A673 (cell line): Measurements from ENCODE around the gene DNAJB13. TPM values are rescaled to one million over a fixed set of nuclear protein-coding genes. Genes with fewer than 3 reads are reported as not detected.

Experiments
- BruUV-seq: library from RNA; stranded (reverse); fragments of 400-500 nt; replicated peaks from 2 replicates; lab custom pipeline; 2021; lab: Mats Ljungman, UMichigan
- CTCF ChIA-PET: fragments of 300-600 bp; sonication (Branson Sonifier 250); formaldehyde crosslinking; loops from one replicate; lab custom pipeline; 2022; ENCODE audit warnings: antibody characterized with exemption; lab: Charles Lee
- POLR2A ChIA-PET: fragments of 300-600 bp; sonication (Branson Sonifier 250); formaldehyde crosslinking; loops from one replicate; lab custom pipeline; 2022; ENCODE audit warnings: antibody characterized with exemption; ENCODE audit not compliant: low non-redundant PET; lab: Charles Lee
- DNase-seq: peaks from one replicate; pipeline ENCODE4 v3.0.0-alpha.2; 2015; ENCODE audit warnings: low spot score
- H3K27ac ChIP-seq: fragments of 200-600 bp; sonication (generic); 2 replicates; pipeline ENCODE4 v1.5.1; 2016; ENCODE audit warnings: mixed run types, low read depth, mild to moderate bottlenecking, mixed read lengths, antibody characterized with exemption, low read length; ENCODE audit not compliant: poor library complexity, severe bottlenecking
- H3K27me3 ChIP-seq: fragments of 200-600 bp; sonication (generic); replicated peaks from 2 replicates; pipeline ENCODE4 v1.6.1; 2017; ENCODE audit warnings: mixed run types, low read depth, mild to moderate bottlenecking, mixed read lengths, antibody characterized with exemption, low read length; ENCODE audit not compliant: insufficient read depth, poor library complexity
- H3K36me3 ChIP-seq: fragments of 200-600 bp; sonication (generic); 2 replicates; pipeline ENCODE4 v1.6.1; 2016; ENCODE audit warnings: mixed run types, mild to moderate bottlenecking, mixed read lengths, antibody characterized with exemption, low read length; ENCODE audit not compliant: insufficient read depth, poor library complexity, severe bottlenecking
- H3K4me1 ChIP-seq: fragments of 200-600 bp; sonication (generic); 2 replicates; pipeline ENCODE4 v1.6.1; 2017; ENCODE audit warnings: mixed run types, mild to moderate bottlenecking, mixed read lengths, antibody characterized with exemption, low read length; ENCODE audit not compliant: insufficient read depth, poor library complexity, severe bottlenecking
- H3K4me3 ChIP-seq: fragments of 200-600 bp; sonication (generic); 2 replicates; pipeline ENCODE4 v1.5.1; 2016; ENCODE audit warnings: low read depth, mixed run types, mild to moderate bottlenecking, mixed read lengths, low read length; ENCODE audit not compliant: poor library complexity, severe bottlenecking
- H3K9me3 ChIP-seq: fragments of 200-600 bp; sonication (generic); 2 replicates; pipeline ENCODE4 v1.6.1; 2016; ENCODE audit warnings: mixed run types, low read depth, mild to moderate bottlenecking, mixed read lengths, antibody characterized with exemption, low read length; ENCODE audit not compliant: poor library complexity, severe bottlenecking
- CTCF ChIP-seq: fragments of 300-800, 200-600 bp; sonication (generic); conservative IDR thresholded peaks from 2 replicates; pipeline ENCODE4 v1.5.1; 2017; ENCODE audit warnings: low read depth, mild to moderate bottlenecking, antibody characterized with exemption, low read length, moderate library complexity, mixed read lengths
- EZH2 ChIP-seq: fragments of 200-600 bp; sonication (generic); IDR thresholded peaks from 2 replicates; pipeline ENCODE4 v1.6.1; 2017; ENCODE audit warnings: borderline replicate concordance, low read depth, mild to moderate bottlenecking, mixed read lengths, antibody characterized with exemption, low read length; ENCODE audit not compliant: poor library complexity, severe bottlenecking
- intact Hi-C: fragments of 100-400 bp; cut with micrococcal nuclease; formaldehyde crosslinking; loops from one replicate; pipeline ENCODE4 v1.10.0; 2022; ENCODE audit not compliant: unreplicated experiment
- total RNA-seq: library from RNA; stranded (reverse); gene quantifications from 2 replicates; pipeline ENCODE4 v1.2.3, GENCODE V29; 2021

DNAJB13 gene
- total RNA-seq, 1 experiment from 2014 or later, result 0.41 TPM

GRCh38 chr11:74018331-74019005 lies 67.6 kb downstream of the DNAJB13 start:
- POLR2A ChIA-PET, result no interaction called here
- no peak for DNase-seq
- BruUV-seq, result no TSS peak
- Histone ChIP-seq H3K4me1 (no peaks in the 10 kb centered on the region), H3K27ac (no peak overlapping the region), H3K4me3 (no peak overlapping the region), H3K36me3 (no peaks in the 10 kb centered on the region), H3K9me3 (no peaks in the 10 kb centered on the region), H3K27me3 (no peaks in the 10 kb centered on the region)
- intact Hi-C loops, result no loop called here
- CTCF ChIA-PET, result no interaction called here
- TF ChIP-seq CTCF (no peak), EZH2 (no peak)

- TF ChIP-seq CTCF, result no peak
- TF ChIP-seq EZH2, result no peak
- Histone ChIP-seq H3K4me3 (no peak overlapping the region), H3K4me1 (no peaks in the 10 kb centered on the region), H3K9me3 (no peaks in the 10 kb centered on the region), H3K27me3 (no peaks in the 10 kb centered on the region), H3K27ac (no peak overlapping the region), H3K36me3 (no peaks in the 10 kb centered on the region)
- CTCF ChIA-PET, result no interaction called here
- intact Hi-C loops, result no loop called here
- no TSS peak for BruUV-seq
- no peak for DNase-seq
- POLR2A ChIA-PET, result no interaction called here
These were observed 68.4 kb downstream of the DNAJB13 start for GRCh38 chr11:74019104-74019738.

- Histone ChIP-seq H3K27ac (no peak overlapping the region), H3K4me1 (no peaks in the 10 kb centered on the region), H3K4me3 (no peak overlapping the region), H3K27me3 (no peaks in the 10 kb centered on the region), H3K9me3 (no peaks in the 10 kb centered on the region), H3K36me3 (no peaks in the 10 kb centered on the region)
- DNase-seq, result no peak
- BruUV-seq, result no TSS peak
- CTCF ChIA-PET, result no interaction called here
- no peak for TF ChIP-seq EZH2
- no peak for TF ChIP-seq CTCF
- POLR2A ChIA-PET, result no interaction called here
- intact Hi-C loops, result no loop called here
These were observed 69.0 kb downstream of the DNAJB13 start for GRCh38 chr11:74019860-74020259.

Other genes with a start within 250 kb of the DNAJB13 start
- gene RAB6A, start 190.0 kb upstream of the DNAJB13 start, total RNA-seq, result 104 and 105 TPM in 2 replicates
- gene MRPL48, start 163.2 kb upstream of the DNAJB13 start, total RNA-seq, result 87.4 and 92.6 TPM in 2 replicates
- 112 and 113 TPM in 2 replicates for gene COA4, start 74.2 kb upstream of the DNAJB13 start, total RNA-seq
- gene PAAF1, start 74.0 kb upstream of the DNAJB13 start, total RNA-seq, result 20.3 and 25.0 TPM in 2 replicates
- 88.5 and 106 TPM in 2 replicates for gene UCP2, start 31.8 kb downstream of the DNAJB13 start, total RNA-seq
- gene UCP3, start 58.1 kb downstream of the DNAJB13 start, total RNA-seq, result 2.3 and 3.6 TPM in 2 replicates
- gene C2CD3, start 220.0 kb downstream of the DNAJB13 start, total RNA-seq, result 39.6 and 49.1 TPM in 2 replicates
- 90.9 and 98.3 TPM in 2 replicates for gene PPME1, start 220.3 kb downstream of the DNAJB13 start, total RNA-seq